SJSA1 (cell line): ENCODE results near the gene VPS13D. TPM values are rescaled to one million over a fixed set of nuclear protein-coding genes. Genes with fewer than 3 reads are reported as not detected.

Experiments
- DNase-seq, 2 experiments: peaks; one replicate each; pipeline ENCODE4 v3.0.0-alpha.2; 2015 to 2020; ENCODE audit warnings: low spot score in 2 of 2, low read depth in 1 of 2
- H3K27ac ChIP-seq: fragments of 250-450 bp; sonication (Bioruptor Pico); 2 replicates; pipeline ENCODE4 v1.5.1; 2020; ENCODE audit warnings: mild to moderate bottlenecking, moderate library complexity
- H3K27me3 ChIP-seq: fragments of 250-450 bp; sonication (Bioruptor Pico); replicated peaks from 2 replicates; pipeline ENCODE4 v1.5.1; 2020; ENCODE audit warnings: mild to moderate bottlenecking, moderate library complexity
- H3K36me3 ChIP-seq: fragments of 250-450 bp; sonication (Bioruptor Pico); 2 replicates; pipeline ENCODE4 v1.5.1; 2020; ENCODE audit warnings: mild to moderate bottlenecking
- H3K4me1 ChIP-seq: fragments of 250-450 bp; sonication (Bioruptor Pico); replicated peaks from 2 replicates; pipeline ENCODE4 v1.6.1; 2021; ENCODE audit warnings: mild to moderate bottlenecking
- H3K4me3 ChIP-seq: fragments of 250-450 bp; sonication (Bioruptor Pico); 2 replicates; pipeline ENCODE4 v1.5.1; 2020; ENCODE audit warnings: mild to moderate bottlenecking
- H3K9me3 ChIP-seq: fragments of 250-450 bp; sonication (Bioruptor Pico); replicated peaks from 2 replicates; pipeline ENCODE4 v1.5.1; 2020; ENCODE audit warnings: mild to moderate bottlenecking
- total RNA-seq: library from RNA; depleted of rRNA; stranded (reverse); fragments of >200 nt; shearing (Covaris generic); gene quantifications from 2 replicates; pipeline ENCODE4 v1.2.3, GENCODE V29; 2014

VPS13D gene
- total RNA-seq, 1 experiment from 2014 or later, result 12.9 TPM

DNA sequence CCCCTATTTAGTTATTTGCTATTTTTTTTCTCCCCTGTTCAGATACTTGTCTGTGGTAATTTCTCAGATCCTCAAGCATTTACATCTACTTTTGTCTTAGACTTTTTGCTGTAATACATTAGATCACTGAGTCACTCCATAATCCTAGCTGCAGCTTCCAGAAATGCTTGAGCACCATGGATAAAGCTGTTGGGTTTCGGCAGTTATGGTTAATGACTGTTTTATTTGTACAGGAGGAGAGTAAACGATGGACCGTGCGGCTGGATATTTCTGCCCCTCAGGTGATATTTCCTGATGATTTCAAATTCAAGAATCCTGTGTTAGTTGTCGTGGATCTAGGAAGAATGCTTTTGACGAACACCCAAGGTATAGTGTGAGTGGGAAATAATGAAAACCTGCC, 42.9 kb downstream of the VPS13D start:
- peaks cover 79% of the 10 kb centered on the region for H3K36me3 ChIP-seq
- no peak for DNase-seq
- no peak overlapping the region for H3K27ac ChIP-seq
- H3K4me3 ChIP-seq, result no peak overlapping the region
- no peaks in the 10 kb centered on the region for H3K27me3 ChIP-seq
- no peaks in the 10 kb centered on the region for H3K4me1 ChIP-seq
- no peaks in the 10 kb centered on the region for H3K9me3 ChIP-seq

DNA sequence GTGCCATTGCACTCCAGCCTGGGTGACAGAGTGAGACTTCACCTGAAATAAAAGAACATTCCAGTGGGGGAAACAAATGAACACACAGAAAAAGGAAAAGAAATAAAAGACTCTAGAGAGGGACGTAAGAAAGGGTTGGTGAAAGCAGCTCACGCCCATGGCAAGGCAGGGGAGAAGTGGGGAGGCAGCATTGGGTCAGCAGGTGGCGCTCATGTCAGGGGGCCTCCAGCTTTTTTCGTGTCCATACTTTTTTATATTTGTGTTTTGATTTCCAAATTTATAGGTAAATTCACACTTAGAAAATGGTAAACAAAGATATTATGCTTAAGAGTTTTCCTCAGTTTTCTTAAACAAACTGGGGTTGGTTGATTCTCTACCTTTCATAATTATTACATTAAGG, 45.5 kb downstream of the VPS13D start:
- Histone ChIP-seq H3K27ac (no peak overlapping the region), H3K36me3 (peaks cover 88% of the 10 kb centered on the region), H3K27me3 (no peaks in the 10 kb centered on the region), H3K4me3 (no peak overlapping the region), H3K9me3 (no peaks in the 10 kb centered on the region), H3K4me1 (no peaks in the 10 kb centered on the region)
- peak; percentile 12 to 49 for DNase-seq

DNA sequence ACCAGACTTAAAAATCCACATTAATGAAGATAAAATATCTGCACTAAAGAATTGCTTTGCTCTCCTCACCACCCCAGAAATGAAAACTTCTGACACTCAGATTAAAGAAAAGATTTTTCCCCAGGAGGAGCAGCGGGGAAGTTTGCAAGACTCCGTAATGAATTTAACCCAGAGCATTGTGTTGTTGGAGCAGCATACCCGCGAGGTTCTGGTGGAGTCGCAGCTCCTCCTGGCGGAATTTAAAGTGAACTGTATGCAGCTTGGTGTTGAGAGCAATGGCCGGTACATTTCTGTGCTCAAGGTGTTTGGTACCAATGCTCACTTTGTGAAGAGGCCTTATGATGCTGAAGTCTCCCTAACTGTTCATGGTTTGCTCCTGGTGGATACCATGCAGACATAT, 46.4 kb downstream of the VPS13D start:
- H3K27ac ChIP-seq, result no peak overlapping the region
- H3K4me1 ChIP-seq, result no peaks in the 10 kb centered on the region
- peaks cover 84% of the 10 kb centered on the region for H3K36me3 ChIP-seq
- no peaks in the 10 kb centered on the region for H3K9me3 ChIP-seq
- no peaks in the 10 kb centered on the region for H3K27me3 ChIP-seq
- no peak for DNase-seq
- H3K4me3 ChIP-seq, result no peak overlapping the region

DNA sequence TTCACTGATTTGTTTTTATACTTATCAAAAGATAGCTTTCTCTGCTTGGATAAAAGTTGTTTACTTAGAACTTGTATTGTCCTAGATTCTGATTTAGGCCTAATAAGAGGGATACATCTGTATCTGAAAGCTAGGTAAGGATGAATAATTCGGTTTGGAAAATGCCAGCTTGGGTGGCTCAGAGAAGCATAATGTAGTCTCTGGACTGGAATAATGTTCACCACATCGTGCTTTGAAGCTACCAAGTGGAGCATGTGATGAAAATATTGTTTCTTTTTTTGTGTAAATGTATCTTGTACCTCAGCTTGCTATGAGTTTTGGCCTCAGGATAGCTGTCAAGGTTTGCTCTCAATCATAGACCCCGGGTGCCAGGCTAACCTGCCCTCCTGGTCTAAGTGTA, 49.2 kb downstream of the VPS13D start:
- Histone ChIP-seq H3K4me3 (no peak overlapping the region), H3K27me3 (no peaks in the 10 kb centered on the region), H3K27ac (no peak overlapping the region), H3K36me3 (peaks cover 89% of the 10 kb centered on the region), H3K9me3 (no peaks in the 10 kb centered on the region), H3K4me1 (no peaks in the 10 kb centered on the region)
- no peak for DNase-seq

DNA sequence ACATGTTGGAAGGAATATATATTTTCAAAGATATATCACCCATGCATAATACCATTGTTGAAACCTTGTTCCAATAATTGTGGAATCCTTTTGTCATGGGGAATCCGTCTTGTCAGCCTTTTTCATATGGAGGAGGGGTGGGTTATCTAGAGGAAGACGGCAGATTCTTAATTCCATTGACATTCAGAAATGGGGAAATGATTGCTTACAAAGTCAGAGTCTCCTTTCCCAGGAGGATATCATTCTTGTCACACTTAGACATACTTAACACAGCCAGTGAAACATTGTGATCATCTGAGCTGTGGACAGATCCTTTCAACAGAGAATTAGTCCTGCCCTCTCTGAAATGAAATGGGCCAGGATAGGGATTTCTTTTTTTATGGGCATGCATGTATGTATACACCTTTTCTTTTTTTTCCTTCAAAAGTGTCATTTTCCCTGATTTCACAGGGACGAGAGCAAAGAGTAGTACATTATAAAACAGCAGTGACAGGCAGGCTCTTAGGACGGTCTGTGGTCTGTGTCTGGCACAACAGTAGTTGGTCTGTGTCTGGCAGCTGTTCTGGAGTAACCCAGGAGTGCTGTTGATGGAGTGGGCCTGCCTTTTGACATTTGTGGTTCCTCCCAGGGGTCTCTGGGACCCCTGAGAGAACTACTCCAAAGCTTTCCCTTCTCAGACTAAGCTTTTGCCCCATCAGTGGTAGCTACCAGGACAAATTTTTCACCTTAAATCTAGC, 50.1 kb downstream of the VPS13D start:
- DNase-seq, result no peak
- peaks cover 84% of the 10 kb centered on the region for H3K36me3 ChIP-seq
- no peaks in the 10 kb centered on the region for H3K4me1 ChIP-seq
- H3K27me3 ChIP-seq, result no peaks in the 10 kb centered on the region
- no peak overlapping the region for H3K27ac ChIP-seq
- no peak overlapping the region for H3K4me3 ChIP-seq
- H3K9me3 ChIP-seq, result no peaks in the 10 kb centered on the region

DNA sequence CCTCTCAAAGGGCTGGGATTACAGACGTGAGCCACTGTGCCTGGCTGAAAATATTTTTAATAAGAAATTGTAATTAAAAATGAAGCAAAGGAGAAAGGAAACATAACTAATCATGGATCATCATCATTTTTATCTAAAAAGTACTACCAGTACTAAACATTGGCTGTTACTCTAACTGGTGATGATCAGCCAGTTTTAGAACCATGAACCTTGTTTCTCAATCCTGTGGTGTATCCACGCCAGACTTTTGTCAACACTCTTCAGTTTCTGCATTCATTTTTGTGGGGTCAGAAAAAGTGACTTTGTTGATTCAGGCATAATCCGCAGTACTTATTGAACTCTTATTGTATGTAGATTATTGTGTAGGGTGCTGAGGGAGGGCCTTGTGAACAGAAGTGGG, 52.3 kb downstream of the VPS13D start:
- H3K4me3 ChIP-seq, result no peak overlapping the region
- no peaks in the 10 kb centered on the region for H3K27me3 ChIP-seq
- H3K4me1 ChIP-seq, result peaks cover 8% of the 10 kb centered on the region
- no peaks in the 10 kb centered on the region for H3K9me3 ChIP-seq
- H3K27ac ChIP-seq, result no peak overlapping the region
- peaks cover 77% of the 10 kb centered on the region for H3K36me3 ChIP-seq
- DNase-seq, result no peak

DNA sequence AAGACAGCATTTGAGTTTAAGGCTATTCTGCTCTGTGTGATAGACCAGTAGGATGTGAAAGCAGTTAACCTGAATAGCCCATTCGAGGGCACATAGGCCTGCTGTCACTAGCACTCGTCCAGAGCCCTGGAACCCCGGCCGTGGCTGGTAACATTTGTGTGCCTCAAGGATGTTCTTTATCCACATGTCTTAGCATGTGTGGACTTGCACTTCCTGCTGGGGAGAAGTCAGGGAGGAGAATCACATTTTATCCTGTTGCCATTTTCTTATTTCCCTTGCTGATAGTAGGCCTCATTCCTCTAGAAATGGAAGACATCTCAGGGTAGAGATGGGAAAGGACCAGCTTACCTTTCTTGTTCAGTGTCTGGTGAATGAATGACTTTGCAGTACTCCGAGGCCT, 54.7 kb downstream of the VPS13D start:
- H3K36me3 ChIP-seq, result peaks cover 64% of the 10 kb centered on the region
- H3K27ac ChIP-seq, result no peak overlapping the region
- H3K27me3 ChIP-seq, result no peaks in the 10 kb centered on the region
- peaks cover 8% of the 10 kb centered on the region for H3K4me1 ChIP-seq
- no peak for DNase-seq
- H3K9me3 ChIP-seq, result no peaks in the 10 kb centered on the region
- no peak overlapping the region for H3K4me3 ChIP-seq

DNA sequence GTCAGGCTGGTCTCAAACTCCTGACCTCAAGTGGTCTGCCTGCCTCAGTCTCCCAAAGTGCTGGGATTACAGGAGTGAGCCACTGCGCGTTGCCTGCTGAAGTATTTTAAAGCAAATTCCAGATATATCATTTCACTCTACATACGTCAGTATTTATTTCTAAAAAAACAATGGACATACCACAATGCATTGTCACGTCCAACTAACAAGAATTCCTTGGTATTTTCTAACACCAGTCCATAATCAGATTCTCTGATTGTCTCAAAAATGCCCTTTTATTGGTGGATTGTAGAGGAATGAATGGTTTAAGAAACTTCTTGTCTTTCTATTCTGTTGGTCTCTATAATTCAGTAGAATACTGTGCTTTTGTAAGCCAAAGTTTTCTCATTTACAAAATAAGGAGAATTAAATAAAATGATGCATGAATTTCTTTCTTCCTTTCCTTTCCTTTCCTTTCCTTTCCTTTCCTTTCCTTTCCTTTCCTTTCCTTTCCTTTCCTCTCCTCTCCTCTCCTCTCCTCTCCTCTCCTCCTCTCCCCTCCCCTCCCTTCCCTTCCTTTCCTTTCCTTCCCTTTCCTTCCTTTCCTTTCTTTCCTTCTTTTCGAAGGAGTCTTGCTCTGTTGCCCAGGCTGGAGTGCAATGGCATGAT, 55.8 kb downstream of the VPS13D start:
- peaks cover 8% of the 10 kb centered on the region for H3K4me1 ChIP-seq
- no peaks in the 10 kb centered on the region for H3K9me3 ChIP-seq
- H3K4me3 ChIP-seq, result no peak overlapping the region
- no peak for DNase-seq
- peaks cover 57% of the 10 kb centered on the region for H3K36me3 ChIP-seq
- no peak overlapping the region for H3K27ac ChIP-seq
- H3K27me3 ChIP-seq, result no peaks in the 10 kb centered on the region

DNA sequence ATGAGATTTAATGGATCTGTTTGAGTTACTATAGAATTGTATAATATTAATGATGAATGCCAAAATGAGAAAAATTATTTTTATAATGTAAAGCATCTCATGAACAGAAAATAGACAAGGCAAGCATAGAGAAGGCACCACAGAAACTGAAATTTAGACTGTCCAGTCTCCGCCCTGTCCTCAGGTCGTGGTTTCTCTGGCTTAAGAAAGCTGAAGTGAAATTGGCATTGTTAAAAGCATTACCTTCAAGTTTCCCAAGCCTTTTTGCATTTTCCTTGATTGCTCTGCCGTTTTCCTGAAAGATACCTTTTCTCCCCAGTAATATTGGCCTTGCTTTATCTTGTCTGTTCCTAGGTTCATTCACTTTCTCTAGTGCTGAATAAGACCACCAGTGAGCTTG, 58.0 kb downstream of the VPS13D start:
- Histone ChIP-seq H3K36me3 (peaks cover 47% of the 10 kb centered on the region), H3K4me1 (peaks cover 8% of the 10 kb centered on the region), H3K27me3 (no peaks in the 10 kb centered on the region), H3K27ac (no peak overlapping the region), H3K4me3 (no peak overlapping the region), H3K9me3 (no peaks in the 10 kb centered on the region)
- DNase-seq, result no peak

DNA sequence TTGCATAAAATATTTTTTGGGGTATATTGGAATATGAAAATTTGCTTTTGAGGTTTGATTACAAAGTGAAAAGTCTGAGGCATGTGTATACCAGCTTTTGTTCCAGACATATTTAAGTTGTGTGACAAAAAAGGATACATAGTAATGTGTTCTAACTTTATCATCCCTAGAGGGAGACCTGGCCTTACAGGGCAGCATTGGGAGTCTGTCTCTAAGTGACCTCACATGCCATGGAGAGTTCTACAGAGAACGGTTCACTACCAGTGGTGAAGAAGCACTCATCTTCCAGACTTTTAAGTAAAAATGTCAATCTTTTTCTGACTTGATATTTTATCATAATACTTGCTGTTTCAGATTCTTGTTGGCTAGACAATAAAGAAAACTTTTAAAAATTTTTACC, 61.0 kb downstream of the VPS13D start:
- Histone ChIP-seq H3K9me3 (no peaks in the 10 kb centered on the region), H3K36me3 (peaks cover 38% of the 10 kb centered on the region), H3K4me3 (no peak overlapping the region), H3K4me1 (peaks cover 2% of the 10 kb centered on the region; the same call in 1 of the 2 replicates), H3K27ac (no peak overlapping the region), H3K27me3 (no peaks in the 10 kb centered on the region)
- DNase-seq, result no peak

DNA sequence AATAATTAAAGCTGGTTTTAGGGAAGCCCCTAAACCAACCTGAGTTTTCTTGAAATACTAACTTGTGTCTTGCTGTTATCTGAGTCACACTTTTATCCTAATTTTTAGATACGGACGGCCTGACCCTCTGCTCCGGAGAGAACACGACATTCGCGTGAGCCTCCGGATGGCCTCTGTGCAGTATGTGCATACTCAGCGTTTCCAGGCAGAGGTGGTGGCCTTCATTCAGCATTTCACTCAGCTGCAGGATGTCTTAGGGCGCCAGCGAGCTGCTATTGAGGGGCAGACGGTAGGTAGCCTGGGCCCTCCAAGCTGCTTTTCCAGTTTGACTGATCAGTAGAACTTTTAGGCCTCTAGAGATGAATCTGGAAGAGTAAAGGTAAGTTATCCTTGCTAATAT, 63.6 kb downstream of the VPS13D start:
- Histone ChIP-seq H3K27ac (no peak overlapping the region), H3K4me1 (no peaks in the 10 kb centered on the region), H3K36me3 (peaks cover 25% of the 10 kb centered on the region), H3K27me3 (no peaks in the 10 kb centered on the region), H3K4me3 (no peak overlapping the region), H3K9me3 (no peaks in the 10 kb centered on the region)
- DNase-seq, result no peak

DNA sequence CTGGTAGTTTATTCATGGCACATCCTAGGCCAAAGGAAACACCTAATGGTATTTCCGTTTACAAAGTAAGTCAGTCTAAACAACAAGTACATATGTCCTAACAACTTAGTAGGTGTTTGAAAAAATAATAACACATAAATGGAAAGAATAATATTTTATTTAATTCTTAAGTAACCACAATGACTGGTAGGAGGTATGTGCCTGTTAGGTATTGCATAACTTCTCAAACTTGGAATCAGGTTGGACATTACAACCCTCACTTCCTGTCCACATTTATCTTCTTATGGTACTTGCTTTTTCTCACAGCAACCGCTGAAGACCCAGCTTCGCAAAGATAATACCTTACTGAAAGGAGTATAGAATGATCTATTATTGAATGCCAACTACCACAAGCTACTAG, 64.2 kb downstream of the VPS13D start:
- Histone ChIP-seq H3K36me3 (peaks cover 24% of the 10 kb centered on the region), H3K4me1 (no peaks in the 10 kb centered on the region), H3K27me3 (no peaks in the 10 kb centered on the region), H3K27ac (no peak overlapping the region), H3K9me3 (no peaks in the 10 kb centered on the region), H3K4me3 (no peak overlapping the region)
- DNase-seq, result no peak

DNA sequence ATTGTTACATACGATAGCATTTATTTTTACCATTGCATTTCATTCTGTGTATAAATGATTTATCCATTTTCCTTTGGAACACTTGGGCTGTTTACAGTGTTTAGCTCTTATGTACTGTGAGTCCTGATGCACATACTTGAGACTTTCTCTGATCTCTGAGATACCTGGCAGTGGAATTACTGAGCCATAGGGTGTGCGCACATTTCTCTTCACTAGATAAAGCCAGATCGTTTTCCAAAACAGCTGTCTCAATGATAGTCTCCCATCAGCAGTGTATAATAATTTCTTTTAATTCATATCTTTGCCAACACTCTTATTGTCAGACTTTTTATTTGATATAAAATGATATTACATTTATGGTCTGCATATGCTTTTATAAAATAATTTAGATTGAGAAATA, 66.2 kb downstream of the VPS13D start:
- H3K27me3 ChIP-seq, result no peaks in the 10 kb centered on the region
- H3K9me3 ChIP-seq, result no peaks in the 10 kb centered on the region
- H3K36me3 ChIP-seq, result peaks cover 30% of the 10 kb centered on the region
- no peak for DNase-seq
- no peak overlapping the region for H3K4me3 ChIP-seq
- H3K4me1 ChIP-seq, result no peaks in the 10 kb centered on the region
- no peak overlapping the region for H3K27ac ChIP-seq

DNA sequence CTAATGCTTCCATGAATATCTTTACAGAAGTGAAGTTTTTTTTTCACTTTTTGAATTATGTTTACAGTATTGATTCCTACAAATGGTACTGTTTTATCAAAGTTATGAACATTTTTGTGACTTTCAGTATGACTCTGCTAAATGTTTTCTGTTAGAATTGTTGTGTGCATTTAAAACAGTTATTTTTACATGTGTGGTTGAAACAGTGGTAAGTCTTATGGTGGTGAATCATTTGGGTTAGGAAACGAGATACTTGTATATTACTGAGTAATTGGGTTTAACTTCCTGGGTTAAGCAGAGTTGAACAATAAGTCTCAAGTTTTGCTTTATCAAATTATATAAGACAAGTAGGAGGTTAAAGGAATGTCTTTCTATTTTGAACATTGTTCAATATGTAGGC, 66.8 kb downstream of the VPS13D start:
- H3K27me3 ChIP-seq, result no peaks in the 10 kb centered on the region
- H3K4me1 ChIP-seq, result no peaks in the 10 kb centered on the region
- H3K36me3 ChIP-seq, result peaks cover 30% of the 10 kb centered on the region
- H3K4me3 ChIP-seq, result no peak overlapping the region
- DNase-seq, result no peak
- H3K27ac ChIP-seq, result no peak overlapping the region
- H3K9me3 ChIP-seq, result no peaks in the 10 kb centered on the region
